Psoas muscle (tissue), 8 donors: ENCODE measurements around the gene HECW1. TPM values are rescaled to one million over a fixed set of nuclear protein-coding genes. Genes with fewer than 3 reads are reported as not detected.

Experiments
- ATAC-seq, 4 donors: fragments of 200-7000 bp; cut with Tn5 transposase; one replicate each; pipeline ENCODE4 v1.9.1; 2020; ENCODE audit warnings: moderate library complexity in 3 of 4, mild to moderate bottlenecking in 2 of 4
- DNase-seq, 2 donors: peaks; one replicate each; pipeline ENCODE4 v3.0.0-alpha.2; 2020
- H3K27ac ChIP-seq: fragments of 200-600 bp; one replicate; pipeline ENCODE4 v1.8.0; 2022
- H3K27me3 ChIP-seq, 3 donors: fragments of 200-600 bp in 1 of 3; one replicate each; pipeline versions ENCODE4 v1.6.1 to v1.8.0; 2013 to 2022; ENCODE audit warnings: low read length in 2 of 3, mild to moderate bottlenecking in 2 of 3, moderate library complexity in 1 of 3; ENCODE audit not compliant: insufficient read depth in 3 of 3
- H3K36me3 ChIP-seq, 2 donors: fragments of 200-600 bp in 1 of 2; one replicate each; pipeline versions ENCODE4 v1.6.1 to v1.8.0; 2013 to 2022; ENCODE audit warnings: low read depth in 1 of 2, mild to moderate bottlenecking in 1 of 2, moderate library complexity in 1 of 2; ENCODE audit not compliant: insufficient read depth in 1 of 2
- H3K4me1 ChIP-seq: fragments of 200-600 bp; one replicate; pipeline ENCODE4 v1.8.0; 2022
- H3K4me3 ChIP-seq: fragments of 200-600 bp; one replicate; pipeline ENCODE4 v1.8.0; 2022; ENCODE audit warnings: mild to moderate bottlenecking
- H3K9me3 ChIP-seq: fragments of 200-600 bp; one replicate; pipeline ENCODE4 v1.8.0; 2022
- WGBS, 3 donors: extraction: QIAGEN DNeasy Blood & Tissue Kit; methylation state at CpG; one replicate each; pipeline versions ENCODE4 v1.1.6 to v1.1.7; 2013; 5-methylcytosine and 5-hydroxymethylcytosine counted together
- intact Hi-C, 2 donors: fragments of 100-400 bp; cut with DNase I; formaldehyde crosslinking; loops; one replicate each; pipeline versions ENCODE4 v1.11.0 to v1.14.2; 2022
- polyA plus RNA-seq, 3 donors: library from polyadenylated mRNA; stranded (reverse); fragments of 200-250 nt; gene quantifications; one replicate each; pipeline ENCODE4 v1.2.3, GENCODE V29; 2013
- total RNA-seq, 4 donors: library from RNA; stranded (reverse); fragmentation: NEBNext Ultra II Directional in 2 of 4; extraction: Animal tissue kit (Norgen Biotek cat#: 25700) in 2 of 4; gene quantifications; one replicate each; pipeline versions ENCODE4 v1.2.1 to v1.2.4, GENCODE V29; 2021 to 2023
- TF ChIP-seq, protein P1 (sequence below): fragments of 200-600 bp; IDR thresholded peaks from one replicate; pipeline ENCODE4 v1.8.0; 2022; ENCODE audit warnings: antibody characterized with exemption
- donor health status: healthy with polysubstance abuse.
- donor health status: DM: no; HTN: no; CAD: no; lungs with moderate emphysema.
- donor health status: Bipolar disorder and iron deficiency.
- donor health status: healthy.
- donor health status: DM: yes; HTN: yes; CAD: no.
- donor health status: DM: no; HTN: no; CAD: no.
- donor health status: DM: no; HTN: no; CAD: no.
- donor health status: DM: yes; HTN: yes; CAD: no.

The HECW1 gene
- total and polyA plus RNA-seq, 7 donors: 0.07 to 2.8 (median 1.0) TPM

DNA sequence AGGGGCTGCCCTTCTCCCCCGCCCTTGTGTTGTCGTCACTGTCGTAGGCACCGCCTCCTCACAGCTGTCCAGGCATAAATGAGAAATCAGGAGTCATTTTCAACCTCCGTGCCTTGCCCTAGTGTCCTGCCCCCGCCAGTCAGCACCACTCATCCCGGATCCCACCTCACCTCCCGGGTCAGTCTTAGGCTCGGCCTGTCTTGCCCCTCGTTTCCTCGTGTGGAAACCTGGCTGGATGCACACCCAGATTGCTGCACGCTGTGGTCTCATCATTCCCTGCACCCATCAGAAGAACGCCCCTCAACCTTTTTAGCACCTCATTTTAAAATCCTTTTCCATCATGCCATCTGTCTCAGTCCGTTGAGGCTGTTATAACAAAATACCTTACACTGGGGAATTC, 213.1 kb downstream of the HECW1 start:
- H3K27ac ChIP-seq: no peak overlapping the region
- TF ChIP-seq, protein P1, sequence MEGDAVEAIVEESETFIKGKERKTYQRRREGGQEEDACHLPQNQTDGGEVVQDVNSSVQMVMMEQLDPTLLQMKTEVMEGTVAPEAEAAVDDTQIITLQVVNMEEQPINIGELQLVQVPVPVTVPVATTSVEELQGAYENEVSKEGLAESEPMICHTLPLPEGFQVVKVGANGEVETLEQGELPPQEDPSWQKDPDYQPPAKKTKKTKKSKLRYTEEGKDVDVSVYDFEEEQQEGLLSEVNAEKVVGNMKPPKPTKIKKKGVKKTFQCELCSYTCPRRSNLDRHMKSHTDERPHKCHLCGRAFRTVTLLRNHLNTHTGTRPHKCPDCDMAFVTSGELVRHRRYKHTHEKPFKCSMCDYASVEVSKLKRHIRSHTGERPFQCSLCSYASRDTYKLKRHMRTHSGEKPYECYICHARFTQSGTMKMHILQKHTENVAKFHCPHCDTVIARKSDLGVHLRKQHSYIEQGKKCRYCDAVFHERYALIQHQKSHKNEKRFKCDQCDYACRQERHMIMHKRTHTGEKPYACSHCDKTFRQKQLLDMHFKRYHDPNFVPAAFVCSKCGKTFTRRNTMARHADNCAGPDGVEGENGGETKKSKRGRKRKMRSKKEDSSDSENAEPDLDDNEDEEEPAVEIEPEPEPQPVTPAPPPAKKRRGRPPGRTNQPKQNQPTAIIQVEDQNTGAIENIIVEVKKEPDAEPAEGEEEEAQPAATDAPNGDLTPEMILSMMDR: no peak
- DNase-seq: no peak
- H3K4me3 ChIP-seq: no peak overlapping the region
- ATAC-seq: no peak
- 57 to 67% (median 57%) methylated on average over 13 to 14 of the region's 14 CpGs for WGBS, 3 donors
- H3K9me3 ChIP-seq: no peaks in the 10 kb centered on the region
- no peaks in the 10 kb centered on the region for H3K27me3 ChIP-seq
- no peaks in the 10 kb centered on the region for H3K4me1 ChIP-seq
- intact Hi-C loops: no loop called here
- no peaks in the 10 kb centered on the region for H3K36me3 ChIP-seq

DNA sequence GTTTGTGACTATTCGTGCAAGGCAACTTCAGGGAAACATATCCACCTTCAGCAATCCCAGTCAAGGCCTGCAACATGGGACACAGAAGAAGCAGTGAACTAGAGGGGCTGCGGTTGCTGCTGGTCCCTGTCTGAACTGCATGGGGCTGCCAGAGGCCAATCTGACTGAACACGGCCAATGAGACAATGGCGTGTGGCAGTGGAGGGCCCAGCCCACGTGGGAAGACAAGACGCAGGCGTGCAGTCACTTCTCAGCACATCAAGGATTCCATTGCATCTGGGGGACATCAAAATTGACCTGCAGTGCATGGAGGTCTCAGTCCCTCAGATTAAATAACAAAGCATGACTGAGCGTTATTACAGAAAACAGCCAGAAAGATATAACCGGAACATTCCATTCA, 215.9 kb downstream of the HECW1 start:
- 54 to 67% (median 56%) methylated on average over 9 of the region's 9 CpGs for WGBS, 3 donors
- Histone ChIP-seq H3K36me3 (no peaks in the 10 kb centered on the region), H3K4me3 (no peak overlapping the region), H3K4me1 (no peaks in the 10 kb centered on the region), H3K27me3 (no peaks in the 10 kb centered on the region), H3K9me3 (no peaks in the 10 kb centered on the region), H3K27ac (no peak overlapping the region)
- TF ChIP-seq, protein P1: no peak
- no peak for DNase-seq
- ATAC-seq: no peak
- intact Hi-C loops: no loop called here

DNA sequence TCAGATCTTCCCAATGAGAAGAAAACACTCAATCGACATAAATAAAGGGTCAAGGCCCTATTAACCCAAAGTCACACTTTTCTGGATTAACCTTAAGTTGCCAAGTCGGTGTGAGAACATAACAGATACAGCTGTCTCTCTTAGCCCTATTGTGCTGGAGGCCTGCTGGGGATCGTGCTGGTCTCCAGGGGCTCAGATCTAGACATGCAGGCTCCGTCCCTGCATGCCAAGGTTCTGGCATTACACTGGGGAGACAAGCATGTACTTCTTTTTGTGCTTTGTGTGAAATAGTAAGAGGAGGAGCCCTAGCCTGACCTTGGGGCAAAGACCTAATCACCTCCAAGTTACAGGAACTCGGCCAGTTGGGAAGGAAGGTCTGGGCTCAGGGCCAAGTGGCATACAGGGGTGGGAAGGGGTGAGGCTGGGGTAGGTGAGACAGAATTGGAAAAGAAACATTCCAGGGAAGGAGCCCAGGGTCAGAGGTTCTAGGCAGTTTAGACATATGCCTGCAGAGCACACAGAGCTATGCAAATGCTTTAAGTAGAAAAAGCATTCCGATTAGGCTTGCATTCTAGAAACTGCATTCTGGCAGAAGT, 216.4 kb downstream of the HECW1 start:
- no peaks in the 10 kb centered on the region for H3K36me3 ChIP-seq
- H3K4me1 ChIP-seq: no peaks in the 10 kb centered on the region
- TF ChIP-seq, protein P1: no peak
- H3K9me3 ChIP-seq: no peaks in the 10 kb centered on the region
- no peak overlapping the region for H3K4me3 ChIP-seq
- no peak for ATAC-seq
- H3K27ac ChIP-seq: no peak overlapping the region
- 27 to 30% (median 27%) methylated on average over 6 of the region's 6 CpGs for WGBS, 3 donors
- no peaks in the 10 kb centered on the region for H3K27me3 ChIP-seq
- no peak for DNase-seq
- intact Hi-C loops: no loop called here

DNA sequence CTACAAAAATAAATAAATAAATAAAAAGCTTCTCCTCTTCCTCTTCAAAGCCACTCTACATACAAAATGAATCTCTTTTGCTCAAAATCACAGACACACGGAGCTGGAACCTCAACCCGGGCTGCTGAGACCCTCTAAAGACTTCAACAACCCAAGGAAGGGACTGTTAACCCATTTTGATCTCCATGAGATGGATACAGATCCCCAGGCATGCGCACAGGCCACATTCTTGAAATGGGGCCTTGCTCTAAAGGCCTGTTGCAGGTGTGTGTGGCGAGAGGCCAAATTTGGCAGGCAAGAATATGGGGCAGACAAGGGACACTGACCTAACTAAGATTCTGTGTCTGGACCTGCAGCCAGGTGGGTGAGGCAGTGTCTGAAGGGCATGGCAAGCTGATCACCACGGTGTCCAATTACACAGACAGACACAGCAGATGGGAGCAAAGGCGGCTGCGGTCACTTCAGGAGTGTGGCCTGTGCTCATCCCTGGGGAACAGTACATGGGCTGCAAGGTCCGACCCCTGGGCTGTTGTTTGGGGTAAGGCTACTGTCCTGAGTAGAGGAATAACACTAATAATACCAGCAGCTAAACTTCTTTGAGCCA, 219.8 kb downstream of the HECW1 start:
- no peak for ATAC-seq
- Histone ChIP-seq H3K27me3 (no peaks in the 10 kb centered on the region), H3K27ac (no peak overlapping the region), H3K4me3 (no peak overlapping the region), H3K36me3 (no peaks in the 10 kb centered on the region), H3K4me1 (no peaks in the 10 kb centered on the region), H3K9me3 (no peaks in the 10 kb centered on the region)
- intact Hi-C loops: no loop called here
- WGBS, 3 donors: 66 to 73% (median 71%) methylated on average over 8 of the region's 8 CpGs
- DNase-seq: no peak
- TF ChIP-seq, protein P1: no peak

DNA sequence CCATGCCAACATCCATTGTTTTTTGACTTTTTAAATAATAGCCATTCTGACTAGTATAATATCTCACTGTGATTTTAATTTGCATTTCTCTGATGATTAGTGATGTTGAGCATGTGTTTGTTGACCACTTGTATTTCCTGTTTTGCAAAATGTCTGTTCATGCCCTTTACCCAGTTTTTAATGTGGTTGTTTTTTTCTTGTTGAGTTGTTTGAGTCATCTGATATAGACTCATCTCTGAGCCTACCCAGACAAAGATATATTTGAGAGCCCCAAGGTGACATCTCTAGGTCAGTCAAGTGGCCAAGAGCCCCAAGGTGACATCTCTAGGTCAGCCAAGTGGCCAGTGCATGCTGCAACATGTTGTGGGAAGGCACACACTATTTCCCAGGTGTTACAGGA, 224.7 kb downstream of the HECW1 start:
- no peaks in the 10 kb centered on the region for H3K9me3 ChIP-seq
- H3K4me1 ChIP-seq: no peaks in the 10 kb centered on the region
- no peaks in the 10 kb centered on the region for H3K27me3 ChIP-seq
- ATAC-seq (no peak), DNase-seq (no peak)
- H3K27ac ChIP-seq: no peak overlapping the region
- no peak overlapping the region for H3K4me3 ChIP-seq
- intact Hi-C loops: no loop called here
- TF ChIP-seq, protein P1: no peak
- no peaks in the 10 kb centered on the region for H3K36me3 ChIP-seq
